GM18951 (cell line): ENCODE measurements around the gene ZNF544.
"Not testable (repeated sequence)": the region's sequence is repeated elsewhere in the genome, so short reads cannot be mapped to it uniquely, and the experiment has no call there.

Source experiments
- POLR2A ChIP-seq: IDR thresholded peaks from 4 replicates; pipeline ENCODE4 v1.6.1; 2011; ENCODE audit warnings: mild to moderate bottlenecking; ENCODE audit not compliant: insufficient read length, insufficient read depth; ENCODE audit errors: extremely low read depth
- in situ Hi-C: fragments of 300-500 bp; cut with MboI; formaldehyde crosslinking; loops from one replicate; pipeline ENCODE4 v1.12.0; 2022; ENCODE audit warnings: low sequenced_read_pairs, mixed read lengths, inconsistent platforms; ENCODE audit not compliant: unreplicated experiment

Gene ZNF544

DNA sequence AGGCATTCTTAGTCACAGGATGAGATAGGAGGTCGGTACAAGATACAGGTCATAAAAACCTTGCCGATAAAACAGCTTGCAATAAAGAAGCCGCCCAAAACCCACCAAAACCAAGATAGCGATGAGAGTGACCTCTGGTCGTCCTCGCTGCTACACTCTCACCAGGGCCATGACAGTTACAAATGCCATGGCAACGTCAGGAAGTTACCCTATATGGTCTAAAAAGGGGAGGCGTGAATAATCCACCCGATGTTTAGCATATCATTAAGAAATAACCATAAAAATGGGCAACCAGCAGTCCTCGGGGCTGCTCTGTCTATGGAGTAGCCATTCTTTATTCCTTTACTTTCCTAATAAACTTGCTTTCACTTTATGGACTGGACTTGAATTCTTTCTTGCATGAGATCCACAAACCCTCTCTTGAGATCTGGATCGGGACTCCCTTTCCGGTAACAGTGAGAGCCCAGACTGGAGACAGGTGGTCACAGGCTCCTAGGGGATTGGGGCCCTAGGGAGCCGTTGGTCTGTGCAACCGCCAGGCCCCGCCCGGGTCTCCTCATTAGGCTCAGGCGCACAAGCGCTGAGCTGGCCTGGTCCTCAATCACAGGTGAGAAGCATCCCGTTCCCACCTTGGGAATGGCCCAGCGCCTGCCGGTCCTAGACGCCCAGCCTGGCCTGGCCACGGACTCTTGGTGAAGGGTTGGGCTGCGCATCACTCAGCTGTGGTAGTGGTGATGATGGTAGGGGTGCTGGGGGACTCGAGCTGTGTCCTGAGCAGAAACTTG lies 10.9 kb upstream of the ZNF544 start:
- TF ChIP-seq POLR2A = no peak
- in situ Hi-C loops = no loop called here

DNA sequence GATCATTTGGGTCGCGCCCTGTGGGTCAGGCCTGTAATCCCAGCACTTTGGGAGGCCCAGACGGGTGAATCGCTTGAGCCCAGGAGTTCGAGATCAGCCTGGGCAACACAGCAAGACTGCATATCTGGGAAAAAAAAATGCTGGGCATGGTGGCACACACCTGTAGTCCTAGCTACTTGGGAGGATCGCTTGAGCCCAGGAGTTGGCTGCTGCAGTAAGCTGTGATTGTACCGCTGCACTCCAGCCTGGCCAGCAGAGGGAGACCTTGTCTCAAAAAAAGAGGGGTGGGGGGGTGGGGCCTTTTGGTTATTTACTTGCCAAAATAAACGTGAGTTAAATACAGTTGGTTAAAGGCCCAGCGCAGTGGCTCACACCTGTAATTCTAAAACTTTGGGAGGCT lies 9.8 kb upstream of the ZNF544 start:
- no peak for TF ChIP-seq POLR2A
- in situ Hi-C loops = no loop called here

GRCh38 chr19:58227964-58228584 lies 640 bp upstream of the ZNF544 start:
- TF ChIP-seq POLR2A = no peak
- in situ Hi-C loops = no loop called here

DNA sequence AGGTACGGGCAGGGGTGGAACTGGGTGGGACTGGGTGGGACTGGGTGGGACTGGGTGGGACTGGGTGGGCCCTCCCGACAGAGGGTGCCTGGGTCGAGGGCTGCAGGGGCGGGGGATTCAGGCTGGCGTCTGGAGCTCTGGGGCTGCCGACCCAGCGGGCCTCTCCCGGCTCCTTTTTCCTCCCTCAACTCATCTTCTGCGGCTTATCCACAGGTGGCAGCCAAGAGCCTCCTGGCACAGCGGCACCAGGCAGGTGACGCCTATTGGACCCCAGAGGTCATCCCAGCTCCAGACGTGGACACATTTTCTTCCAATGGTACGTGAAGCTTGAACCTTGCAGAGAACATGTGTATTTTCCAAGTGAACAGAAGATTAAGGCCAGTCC lies 533 bp downstream of the ZNF544 start:
- no peak for TF ChIP-seq POLR2A
- in situ Hi-C loops = no loop called here

DNA sequence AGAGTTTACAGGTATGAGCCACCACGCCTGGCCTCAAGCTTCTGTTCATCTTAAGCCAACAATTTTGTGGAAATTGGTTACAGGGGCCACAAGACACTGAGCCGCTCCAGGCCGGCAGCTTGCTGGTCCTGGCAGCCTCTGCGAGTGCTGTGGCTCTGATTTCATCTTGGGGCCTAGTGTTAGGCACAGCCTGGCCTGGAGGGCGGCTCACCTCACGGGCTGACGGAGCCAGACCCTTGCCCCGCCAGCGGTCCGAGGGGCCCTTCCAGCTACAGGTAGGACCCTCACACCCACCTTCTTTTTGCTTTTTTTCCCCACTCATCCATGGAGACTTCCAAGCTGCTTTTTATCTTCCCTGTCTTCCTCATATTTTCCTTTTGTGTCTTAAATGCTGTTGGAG lies 8.6 kb downstream of the ZNF544 start:
- TF ChIP-seq POLR2A = no peak
- in situ Hi-C loops = no loop called here

DNA sequence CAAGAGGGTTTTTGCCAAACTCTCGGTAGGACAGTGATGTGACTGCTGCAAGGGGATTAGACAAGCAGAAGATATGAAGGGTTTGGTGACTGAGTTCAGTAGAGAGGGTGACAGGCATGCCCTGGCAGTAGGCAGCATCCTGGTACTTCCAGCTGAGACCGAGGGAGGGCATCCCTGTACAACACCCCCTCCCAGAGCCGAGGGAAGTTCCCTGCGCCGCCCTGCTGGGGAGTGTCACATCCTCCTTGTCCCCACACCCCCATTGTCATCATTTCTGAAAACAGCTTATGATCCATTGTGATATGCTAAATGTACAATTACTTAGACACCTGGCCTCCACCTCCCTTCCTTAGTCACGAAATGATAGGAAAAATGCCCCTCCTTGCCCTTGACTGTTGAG lies 14.6 kb downstream of the ZNF544 start:
- TF ChIP-seq POLR2A = no peak
- in situ Hi-C loops = no loop called here

GRCh38 chr19:58248886-58249285 lies 20.2 kb downstream of the ZNF544 start:
- TF ChIP-seq POLR2A = no peak

GRCh38 chr19:58252102-58252685 lies 23.5 kb downstream of the ZNF544 start:
- no peak for TF ChIP-seq POLR2A
- in situ Hi-C loops = no loop called here

More at GRCh38 chr19:58248886-58249285, 20.2 kb downstream of the ZNF544 start:
- in situ Hi-C loops = no loop called here

GRCh38 chr19:58258259-58258658 lies 29.5 kb downstream of the ZNF544 start:
- in situ Hi-C loops = not testable (repeated sequence)

- TF ChIP-seq POLR2A = no peak
- in situ Hi-C loops = no loop called here
Observed at GRCh38 chr19:58261600-58261967, 32.9 kb downstream of the ZNF544 start.

- TF ChIP-seq POLR2A = no peak
Observed at GRCh38 chr19:58261968-58262921, 33.5 kb downstream of the ZNF544 start.

GRCh38 chr19:58262922-58263296 lies 34.2 kb downstream of the ZNF544 start:
- in situ Hi-C loops = no loop called here
- no peak for TF ChIP-seq POLR2A

More at GRCh38 chr19:58261968-58262921, 33.5 kb downstream of the ZNF544 start:
- in situ Hi-C loops = no loop called here

DNA sequence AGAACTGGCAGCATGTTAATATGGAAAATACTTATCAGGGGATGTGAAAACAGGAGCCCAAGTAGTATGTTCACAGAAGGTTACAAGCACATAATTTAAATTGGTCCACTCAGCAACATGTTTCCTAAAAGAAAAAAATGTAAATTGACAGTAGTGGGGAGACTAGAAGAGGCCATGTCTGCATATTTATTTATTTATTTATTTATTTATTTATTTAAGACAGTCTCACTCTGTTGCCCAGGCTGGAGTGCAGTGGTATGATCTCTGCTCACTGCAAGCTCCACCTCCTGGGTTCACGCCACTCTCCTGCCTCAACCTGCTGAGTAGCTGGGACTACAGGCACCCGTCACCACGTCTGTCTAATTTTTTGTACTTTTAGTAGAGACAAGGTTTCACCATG lies 36.4 kb downstream of the ZNF544 start:
- in situ Hi-C loops = no loop called here
- no peak for TF ChIP-seq POLR2A
